HG03097 (cell line): ENCODE measurements around the gene PMS1.
"Not testable (repeated sequence)": the region's sequence is repeated elsewhere in the genome, so short reads cannot be mapped to it uniquely, and the experiment has no call there.

Experiments used
- ATAC-seq: cut with Tn5 transposase; IDR thresholded peaks from one replicate; pipeline ENCODE4 v1.9.1; 2021; ENCODE audit not compliant: unreplicated experiment, low FRiP score

The PMS1 gene

DNA sequence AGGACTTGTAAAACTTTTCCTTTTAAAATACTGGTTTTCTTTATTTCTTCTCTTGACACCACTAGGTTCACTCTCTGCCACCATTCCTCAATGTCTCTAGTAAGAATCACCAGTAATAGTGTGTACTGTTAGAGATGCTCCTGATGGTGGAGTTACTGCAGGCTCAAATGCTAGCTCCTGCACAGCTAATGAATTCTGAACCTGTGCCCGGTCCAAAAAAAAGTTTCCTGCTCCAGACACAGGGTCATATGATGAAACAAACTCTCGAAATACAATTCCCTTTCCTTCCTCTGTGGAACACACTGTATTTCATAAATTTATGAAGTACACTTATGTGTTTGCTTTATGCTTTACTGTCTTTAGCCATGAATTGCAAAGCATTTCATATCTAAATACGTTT, 19.2 kb downstream of the PMS1 start:
- no peak for ATAC-seq

DNA sequence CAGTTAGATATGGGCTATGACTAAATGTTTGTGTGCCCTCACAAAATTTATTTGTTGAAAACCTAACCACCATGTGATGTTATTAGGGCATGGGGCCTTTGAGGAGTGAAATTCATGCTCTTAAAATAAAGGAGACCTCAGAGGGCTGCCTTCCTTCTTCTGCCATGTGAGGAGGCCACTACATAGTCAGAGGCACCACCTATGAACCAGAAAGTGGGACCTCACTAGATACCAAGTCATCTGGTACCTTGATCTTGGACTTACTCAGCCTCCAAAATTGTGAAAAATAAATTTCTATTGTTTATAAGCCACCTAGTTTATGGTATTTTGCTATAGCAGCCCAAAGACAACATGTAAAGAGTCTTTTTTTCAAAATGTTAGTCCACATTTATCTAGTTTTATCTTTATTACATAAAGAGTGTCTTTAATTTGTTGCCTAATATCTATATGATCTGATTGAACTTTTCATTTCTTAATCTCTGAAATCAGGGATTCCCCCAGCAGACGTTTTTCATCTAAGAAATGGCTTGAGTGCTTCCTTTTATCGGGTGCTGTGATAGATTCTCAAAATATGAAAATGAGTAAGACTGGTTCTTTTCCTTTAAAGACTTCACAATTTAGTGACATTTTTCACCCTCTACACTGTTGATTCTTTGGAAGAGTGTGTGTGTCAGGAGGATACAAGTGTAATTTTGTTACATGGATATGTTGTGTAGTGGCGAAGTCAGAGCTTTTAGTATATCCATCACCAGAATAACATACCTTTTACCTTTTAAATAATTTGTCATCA, 34.2 kb downstream of the PMS1 start:
- ATAC-seq = no peak

DNA sequence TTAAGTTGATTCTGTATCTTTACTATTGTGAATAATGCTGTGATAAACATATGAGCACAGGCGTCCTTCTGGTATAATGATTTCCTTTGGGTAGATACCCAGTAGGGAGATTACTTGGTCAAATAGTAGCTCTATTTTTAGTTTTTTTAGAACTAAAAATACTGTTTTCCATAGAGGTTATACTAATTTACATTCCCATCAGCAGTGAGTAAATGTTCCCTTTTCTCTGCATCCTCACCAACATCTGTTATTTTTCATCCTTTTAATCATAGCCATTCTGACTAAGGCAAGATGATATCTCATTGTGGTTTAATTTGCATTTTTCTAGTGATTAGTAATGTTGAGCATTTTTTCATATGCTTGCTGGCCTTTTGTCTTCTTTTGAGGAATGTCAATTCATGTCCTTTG, 35.1 kb downstream of the PMS1 start:
- ATAC-seq = no peak

DNA sequence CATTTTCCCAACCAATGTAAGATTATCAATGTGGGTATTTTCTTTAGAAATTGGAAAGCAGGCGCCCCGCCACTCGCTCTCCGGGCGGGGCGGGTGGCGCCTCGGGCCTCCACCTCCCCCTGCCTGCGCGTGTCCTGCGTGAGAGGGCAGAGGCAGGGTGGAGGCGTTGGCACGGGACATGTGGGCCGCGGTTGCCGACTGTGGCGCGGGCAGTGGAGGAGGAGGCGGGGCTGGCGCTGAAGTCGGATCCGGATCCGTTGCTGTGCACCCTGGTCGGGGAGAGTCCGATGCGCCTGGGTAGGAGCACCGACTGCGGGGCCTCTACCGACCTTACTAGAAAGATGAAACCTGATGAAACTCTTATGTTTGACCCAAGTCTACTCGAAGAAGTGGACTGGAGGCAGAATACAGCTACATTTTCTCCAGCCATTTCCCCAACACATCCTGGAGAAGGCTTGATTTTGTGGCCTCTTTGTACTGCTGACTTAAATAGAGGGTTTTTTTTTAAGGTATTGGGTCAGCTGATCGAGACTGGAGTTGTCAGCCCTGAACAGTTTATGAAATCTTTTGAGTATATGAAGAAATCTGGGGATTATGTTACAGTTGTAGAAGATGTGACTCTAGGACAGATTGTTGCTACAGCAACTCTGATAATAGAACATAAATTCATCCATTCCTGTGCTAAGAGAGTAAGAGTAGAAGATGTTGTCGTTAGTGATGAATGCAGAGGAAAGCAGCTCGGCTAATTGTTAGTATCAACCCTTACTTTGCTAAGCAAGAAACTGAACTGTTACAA, 37.9 kb downstream of the PMS1 start:
- ATAC-seq = no peak

GRCh38 chr2:189824694-189825396, 40.6 kb downstream of the PMS1 start:
- no peak for ATAC-seq

- ATAC-seq = no peak
Measured at GRCh38 chr2:189826039-189826438, 41.8 kb downstream of the PMS1 start.

DNA sequence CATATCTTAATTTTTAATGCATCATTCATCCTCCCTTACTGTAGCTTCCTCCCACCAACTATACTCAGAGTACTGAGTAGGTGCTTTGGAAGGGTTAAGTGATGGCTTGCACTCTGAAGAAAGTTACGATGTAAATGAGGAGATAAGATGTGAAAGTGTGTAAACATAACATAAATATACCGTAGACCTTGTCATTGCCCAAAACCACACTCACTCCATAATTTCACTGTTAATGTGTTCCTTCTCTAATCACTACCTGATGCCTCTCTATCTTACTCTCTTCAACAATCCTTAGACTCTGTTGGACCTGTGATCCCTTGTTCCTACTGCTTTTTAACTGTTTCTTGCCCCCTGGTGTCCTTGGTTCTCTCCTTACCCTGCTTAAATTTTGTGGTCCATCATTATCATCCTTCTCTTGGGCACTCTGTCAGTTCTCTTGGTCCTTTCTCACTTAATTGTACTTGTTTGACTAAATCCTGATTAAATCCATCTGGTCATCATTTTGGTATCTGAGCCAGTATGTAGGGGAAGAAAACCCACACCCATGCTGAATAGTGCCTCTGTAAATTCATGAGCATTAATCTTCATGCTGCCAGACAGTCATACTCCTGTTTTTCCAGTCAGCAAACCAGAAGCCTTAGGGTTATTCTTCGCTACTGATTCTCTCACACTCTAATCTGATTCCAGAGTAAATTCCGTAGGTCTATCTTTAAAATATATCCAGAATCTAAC, 45.0 kb downstream of the PMS1 start:
- ATAC-seq = no peak

DNA sequence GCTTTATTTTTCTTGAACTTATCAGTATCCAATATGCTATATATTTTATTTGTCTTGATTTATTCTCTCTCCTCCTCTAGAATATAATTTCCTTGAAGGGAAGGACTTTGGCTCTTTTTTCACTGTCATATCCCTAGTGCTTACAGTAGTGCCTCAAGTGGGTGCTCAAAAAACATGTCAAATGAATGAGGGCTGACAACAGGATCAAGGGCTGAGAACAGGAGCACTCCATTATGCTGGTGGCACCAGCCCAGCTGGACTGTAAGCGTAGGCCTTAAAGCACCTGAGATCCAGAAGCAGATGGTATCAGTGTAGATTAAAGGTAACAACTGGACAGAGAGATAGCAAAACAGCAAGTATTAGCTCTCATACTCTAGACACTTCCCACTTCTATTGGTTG, 46.3 kb downstream of the PMS1 start:
- no peak for ATAC-seq

- no peak for ATAC-seq
Measured at GRCh38 chr2:189834059-189834458, 49.8 kb downstream of the PMS1 start.

- ATAC-seq = not testable (repeated sequence)
Measured at GRCh38 chr2:189834642-189835041, 50.4 kb downstream of the PMS1 start.

DNA sequence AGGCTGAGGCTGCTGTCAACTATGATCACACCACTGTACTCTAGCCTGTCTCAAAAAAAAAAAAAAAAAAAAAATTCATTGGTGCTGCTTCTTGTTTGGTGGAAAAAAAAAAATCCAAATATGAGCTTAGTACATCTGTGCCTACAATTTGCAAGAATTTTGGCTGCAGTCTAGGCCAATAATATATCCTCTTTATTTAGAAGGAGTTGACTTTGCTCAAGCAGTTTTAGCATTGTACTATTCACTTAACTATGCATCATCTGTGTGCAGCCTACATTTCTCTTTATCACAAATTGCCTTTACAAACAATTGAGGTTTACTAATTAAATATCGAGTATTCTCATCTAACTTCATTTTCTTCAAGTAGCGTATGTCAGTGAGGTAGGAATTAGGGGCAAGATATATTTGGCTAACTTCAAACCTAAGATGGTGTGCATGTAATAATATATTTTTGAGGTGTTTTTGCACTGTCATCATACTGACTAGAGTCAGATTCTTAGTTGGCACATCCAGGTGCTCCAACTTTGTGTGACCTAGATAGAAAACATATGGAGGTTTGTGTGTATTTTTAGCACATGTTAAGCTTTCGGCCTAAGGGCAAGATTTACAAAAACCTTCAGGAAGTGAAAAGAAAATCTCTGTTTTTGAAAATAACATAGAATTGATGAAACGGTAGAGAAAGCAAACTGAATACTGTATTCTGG, 51.8 kb downstream of the PMS1 start:
- ATAC-seq = no peak

- no peak for ATAC-seq
Measured at GRCh38 chr2:189836644-189837043, 52.4 kb downstream of the PMS1 start.

DNA sequence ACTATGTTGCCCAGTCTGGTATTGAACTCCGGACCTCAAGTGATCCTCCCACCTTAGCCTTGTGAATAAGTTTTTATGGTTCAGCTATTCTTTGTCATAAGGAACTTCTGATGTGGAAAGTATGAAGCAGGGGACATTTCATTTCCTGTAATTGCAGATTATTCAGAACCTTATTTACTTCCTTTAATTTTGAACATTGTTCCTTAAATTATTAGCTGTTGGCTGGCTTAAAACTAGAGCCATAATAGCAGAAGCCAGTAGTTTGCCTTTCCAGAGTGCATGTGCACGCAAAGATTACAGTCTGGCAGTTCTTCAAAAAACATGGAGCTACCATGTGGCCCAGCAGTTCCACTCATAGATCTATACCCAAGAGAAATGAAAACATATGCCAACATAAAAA, 53.1 kb downstream of the PMS1 start:
- ATAC-seq = no peak

GRCh38 chr2:189841019-189841418, 56.8 kb downstream of the PMS1 start:
- ATAC-seq = no peak

DNA sequence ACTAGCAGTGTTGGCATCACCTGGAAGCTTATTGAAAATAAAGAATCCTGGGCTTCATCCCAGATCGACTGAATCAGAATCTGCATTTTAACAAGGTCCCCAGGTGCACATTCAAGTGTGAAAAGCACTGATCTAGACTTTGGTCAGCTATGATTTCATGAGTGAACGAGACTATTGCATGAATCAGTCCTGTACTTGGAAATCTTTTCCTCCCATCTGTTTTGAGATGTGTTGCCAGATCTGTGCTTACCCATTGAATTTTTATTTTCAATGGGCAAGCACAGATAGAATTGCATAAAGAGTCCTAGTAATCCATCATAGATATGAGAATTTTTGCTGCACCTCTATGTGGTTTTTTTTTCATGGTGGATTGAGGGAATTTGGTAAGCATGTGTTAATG, 64.0 kb downstream of the PMS1 start:
- ATAC-seq = no peak

- ATAC-seq = no peak
Measured at GRCh38 chr2:189849550-189849949, 65.3 kb downstream of the PMS1 start.

DNA sequence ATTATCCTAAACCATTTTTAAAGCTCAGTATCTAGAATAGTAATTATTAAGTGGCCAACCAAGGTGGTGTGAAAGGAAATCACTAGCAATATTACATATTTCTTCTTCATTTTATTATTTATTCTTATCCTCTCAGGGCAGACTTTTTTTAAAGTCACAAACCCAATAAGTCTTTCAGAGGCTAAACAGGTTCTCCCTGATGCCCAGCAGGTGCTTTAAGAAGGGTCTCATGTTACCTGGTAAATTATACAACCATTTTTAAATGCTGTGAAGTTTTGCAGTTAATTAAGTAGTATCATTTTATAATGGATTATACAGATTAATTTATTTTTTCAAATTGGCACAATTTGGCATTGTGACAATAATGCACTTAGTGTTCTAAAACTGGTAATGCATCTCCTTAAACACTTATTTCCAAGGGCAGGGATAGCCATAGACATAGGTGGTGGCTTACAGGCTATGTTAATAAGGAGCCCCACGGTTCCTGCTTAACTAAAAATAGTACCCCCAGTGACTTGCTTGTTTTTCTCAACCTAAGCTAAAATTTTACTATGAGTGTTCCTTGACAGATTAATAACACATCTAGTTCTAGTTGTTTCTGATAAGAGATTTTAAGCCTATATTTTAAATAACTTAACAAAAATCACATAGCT, 67.0 kb downstream of the PMS1 start:
- ATAC-seq = no peak

- no peak for ATAC-seq
Measured at GRCh38 chr2:189854187-189854586, 69.9 kb downstream of the PMS1 start.

DNA sequence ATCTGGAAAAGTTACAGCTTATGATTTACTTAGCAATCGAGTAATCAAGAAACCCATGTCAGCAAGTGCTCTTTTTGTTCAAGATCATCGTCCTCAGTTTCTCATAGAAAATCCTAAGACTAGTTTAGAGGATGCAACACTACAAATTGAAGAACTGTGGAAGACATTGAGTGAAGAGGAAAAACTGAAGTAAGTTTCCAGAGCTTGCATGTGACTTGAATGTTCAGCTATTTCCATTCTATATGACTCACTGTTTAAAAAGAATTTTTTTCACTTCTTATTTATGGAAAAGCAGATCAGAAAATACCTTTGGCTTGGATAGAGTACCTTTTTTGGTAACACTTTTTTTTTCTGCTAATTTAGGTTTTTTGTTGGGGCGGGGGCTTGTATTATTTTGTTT, 70.7 kb downstream of the PMS1 start:
- no peak for ATAC-seq

DNA sequence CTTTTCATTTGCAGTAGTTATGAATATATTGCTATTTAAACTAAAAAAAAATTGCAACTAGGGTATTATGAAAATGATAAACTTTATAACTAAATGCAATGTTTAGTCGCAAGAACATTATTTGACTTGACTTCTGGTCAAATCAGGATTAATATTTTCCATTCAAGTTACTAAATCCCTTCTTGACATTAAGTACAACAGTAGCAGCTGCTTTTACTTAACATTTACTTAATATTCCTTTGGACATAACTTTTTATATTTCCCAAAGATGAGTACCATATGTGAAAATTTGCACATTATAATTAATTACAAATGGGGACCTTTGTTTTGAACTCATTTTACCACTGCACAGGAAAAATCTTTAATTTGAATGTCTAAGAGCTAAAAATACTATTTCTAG, 74.0 kb downstream of the PMS1 start:
- ATAC-seq = no peak
